Fibroblast of the conjunctiva (primary cell): Measurements from ENCODE around the gene FAM193B.
"Not testable (repeated sequence)": the region's sequence is repeated elsewhere in the genome, so short reads cannot be mapped to it uniquely, and the experiment has no call there.

ENCODE experiments used
- DNase-seq: peaks from one replicate; pipeline ENCODE4 v3.0.0-alpha.2; 2010; ENCODE audit warnings: low read depth

The FAM193B gene

DNA sequence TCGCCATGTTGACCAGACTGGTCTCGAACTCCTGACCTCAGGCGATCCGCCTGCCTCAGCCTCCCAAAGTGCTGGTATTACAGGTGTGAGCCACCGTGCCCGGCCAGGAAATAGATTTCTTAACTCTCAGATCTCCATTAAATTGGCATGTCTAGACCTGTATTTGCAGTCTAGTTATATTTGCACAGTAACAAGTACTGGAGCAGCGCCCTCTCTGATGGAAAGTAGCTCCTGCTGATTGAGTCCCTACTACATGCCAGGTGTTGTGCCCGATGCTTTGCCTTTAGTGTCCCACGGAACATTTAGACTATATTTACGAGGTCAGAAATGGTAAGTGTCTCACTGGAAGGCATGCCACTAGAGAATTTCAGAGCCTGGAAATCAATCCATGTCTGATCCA lies 21.8 kb upstream of the FAM193B start:
- no peak for DNase-seq

GRCh38 chr5:177575488-177575887 lies 21.1 kb upstream of the FAM193B start:
- DNase-seq, result no peak

GRCh38 chr5:177569894-177570293 lies 15.5 kb upstream of the FAM193B start:
- DNase-seq, result no peak

GRCh38 chr5:177568326-177568725 lies 14.0 kb upstream of the FAM193B start:
- no peak for DNase-seq

DNA sequence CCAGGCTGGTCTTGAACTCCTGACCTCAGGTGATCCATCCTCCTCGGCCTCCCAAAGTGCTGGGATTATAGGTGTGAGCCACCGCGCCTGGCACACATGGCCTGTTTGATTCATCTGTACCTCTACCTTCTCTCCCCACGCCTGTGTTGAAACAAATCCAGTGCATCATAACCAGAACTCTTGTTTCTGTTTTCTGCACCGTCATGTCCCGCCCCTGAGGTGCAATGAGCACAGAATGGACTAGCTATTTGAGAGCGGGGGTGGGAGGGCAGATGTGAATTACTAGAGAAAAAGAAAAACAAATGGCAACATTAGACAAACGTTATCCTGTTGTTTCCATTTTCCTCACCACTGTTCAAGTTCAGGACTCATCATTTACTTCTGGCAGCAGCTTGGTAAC lies 10.7 kb upstream of the FAM193B start:
- DNase-seq, result no peak

- DNase-seq, result not testable (repeated sequence)
Observed at GRCh38 chr5:177559446-177559941, 5.1 kb upstream of the FAM193B start.

- no peak for DNase-seq
Observed at GRCh38 chr5:177557796-177558195, 3.4 kb upstream of the FAM193B start.

GRCh38 chr5:177557041-177557647 lies 2.8 kb upstream of the FAM193B start:
- no peak for DNase-seq

- DNase-seq, result no peak
Observed at GRCh38 chr5:177555665-177556064, 1.3 kb upstream of the FAM193B start.

DNA sequence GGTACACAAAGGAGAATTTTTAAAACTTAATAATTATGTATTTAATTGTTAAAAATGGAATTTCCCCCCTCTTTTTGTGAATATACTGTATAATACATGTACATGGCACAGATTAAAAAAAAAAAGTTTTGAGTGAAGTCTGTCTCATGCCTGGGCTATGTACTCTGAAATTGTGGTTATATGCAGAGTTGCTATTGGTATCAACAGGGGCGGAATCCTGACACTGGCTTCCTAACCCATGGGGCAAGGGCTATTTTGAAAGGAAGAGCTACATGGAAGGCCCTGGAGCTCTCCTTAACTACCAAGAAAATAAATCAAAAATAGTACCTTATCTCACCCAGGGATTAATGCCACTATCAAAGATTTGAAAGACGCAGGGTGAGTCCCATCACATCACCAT lies 865 bp upstream of the FAM193B start:
- no peak for DNase-seq

DNA sequence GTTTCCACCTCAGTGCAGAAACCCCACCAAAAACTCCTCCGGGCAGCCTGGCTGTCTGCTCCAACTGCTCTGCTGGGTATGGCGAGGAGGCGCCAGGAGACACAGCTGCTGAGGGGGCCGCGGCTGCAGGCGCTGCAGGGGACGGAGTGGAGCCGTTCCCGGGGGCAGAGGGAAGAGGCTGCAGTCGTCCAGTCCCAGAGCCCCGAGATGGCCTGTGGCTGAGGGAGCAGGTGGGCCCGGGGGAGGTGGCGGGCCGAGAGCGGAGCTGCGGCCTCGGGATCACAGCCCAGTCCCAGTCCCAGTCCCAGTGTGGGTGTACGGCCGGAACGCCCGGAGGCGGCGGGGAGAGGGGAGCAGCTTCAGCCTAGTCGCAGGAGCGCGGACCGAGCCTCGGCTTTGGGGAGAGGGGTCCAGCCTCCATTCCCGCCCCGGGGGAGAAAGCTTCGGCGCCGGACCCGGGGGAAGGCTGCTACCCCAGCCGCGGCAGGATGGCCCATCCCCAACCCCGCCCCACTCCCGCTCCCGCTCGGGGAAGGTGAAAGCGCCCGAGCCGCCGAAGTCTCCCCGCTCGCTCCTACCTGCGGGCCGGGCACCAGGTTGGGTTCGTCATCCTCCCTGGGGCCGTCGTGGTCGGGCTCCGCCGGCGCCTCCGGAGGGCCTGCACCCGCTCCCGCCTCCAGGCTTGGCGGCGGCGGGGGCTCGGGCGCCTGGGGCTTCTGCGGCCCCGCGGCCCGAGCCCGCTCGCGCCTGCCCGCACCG lies 513 bp downstream of the FAM193B start:
- DNase-seq, result no peak

- DNase-seq, result no peak
Observed at GRCh38 chr5:177552839-177553455, 1.4 kb downstream of the FAM193B start.

- no peak for DNase-seq
Observed at GRCh38 chr5:177550122-177550521, 4.2 kb downstream of the FAM193B start.

GRCh38 chr5:177548495-177548894 lies 5.9 kb downstream of the FAM193B start:
- no peak for DNase-seq

DNA sequence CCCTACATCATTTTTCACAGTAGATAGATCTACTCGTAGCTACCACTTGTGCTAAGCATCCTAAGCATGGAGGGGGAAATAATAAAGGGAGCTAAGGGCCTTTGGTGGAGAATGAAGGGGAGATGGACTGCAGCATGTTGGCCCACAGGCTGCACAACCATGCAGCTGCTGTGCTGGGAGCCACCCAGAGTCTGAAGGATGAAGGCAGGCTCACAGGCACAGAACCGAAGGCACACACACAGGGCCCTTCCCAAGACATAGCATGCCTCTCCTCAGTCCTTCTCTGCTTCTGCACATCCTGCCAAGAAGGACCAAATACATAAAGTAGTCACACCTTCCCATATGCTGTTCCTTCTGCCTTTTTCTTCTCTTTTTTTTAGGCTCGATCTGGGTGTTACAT lies 6.6 kb downstream of the FAM193B start:
- DNase-seq, result no peak

GRCh38 chr5:177546258-177546741 lies 8.1 kb downstream of the FAM193B start:
- DNase-seq, result peak; percentile 95

GRCh38 chr5:177545487-177546257 lies 8.7 kb downstream of the FAM193B start:
- peak; percentile 92 for DNase-seq

DNA sequence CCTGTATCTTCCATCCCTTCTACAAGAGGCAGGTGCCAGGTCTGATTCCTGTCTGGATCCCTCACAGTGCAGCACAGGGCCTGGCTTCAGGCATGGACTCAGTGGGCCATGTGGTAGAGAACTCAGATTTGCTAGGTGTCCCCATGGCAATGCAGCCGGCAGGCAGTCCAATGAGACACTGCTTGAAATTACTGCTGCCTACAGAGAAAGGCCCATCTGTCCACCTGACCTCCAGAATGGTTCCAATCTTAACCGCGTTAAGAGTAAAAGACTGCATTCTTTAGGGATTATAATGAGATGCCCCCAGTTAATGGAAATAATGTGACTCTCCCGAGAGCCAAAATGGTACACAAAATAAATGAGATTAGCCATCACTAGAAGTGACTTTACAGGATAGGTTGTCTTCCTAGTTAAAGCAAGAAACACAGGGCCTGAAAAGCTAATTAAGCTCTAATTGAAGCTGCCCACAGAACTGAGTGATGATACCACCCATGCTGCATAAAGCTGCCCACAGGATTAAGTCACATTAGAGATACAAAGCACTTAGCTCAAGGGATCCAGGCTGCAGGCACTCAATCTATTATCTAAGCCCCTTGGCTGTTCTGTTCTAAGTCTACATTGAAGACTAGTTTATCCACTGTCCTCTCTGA lies 11.4 kb downstream of the FAM193B start:
- DNase-seq, result no peak

DNA sequence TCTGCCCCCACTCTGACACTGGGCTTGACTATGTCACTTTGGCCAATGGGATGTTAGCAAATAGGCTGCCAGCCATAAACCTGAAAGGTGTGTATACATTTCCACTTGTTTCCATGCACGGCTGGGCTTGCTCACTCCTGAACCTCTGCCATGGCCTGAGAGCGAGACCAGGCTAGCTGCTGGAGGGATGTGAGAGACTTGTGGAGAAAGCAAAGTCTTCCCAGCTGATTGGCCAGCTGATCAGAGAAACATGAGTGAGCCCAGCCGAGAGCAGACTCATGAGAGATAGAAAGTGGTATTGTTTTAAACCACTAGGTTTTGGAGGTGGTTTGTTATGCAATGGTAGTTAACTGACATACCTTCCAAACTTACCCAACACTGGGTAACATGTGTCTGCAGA lies 13.9 kb downstream of the FAM193B start:
- no peak for DNase-seq

DNA sequence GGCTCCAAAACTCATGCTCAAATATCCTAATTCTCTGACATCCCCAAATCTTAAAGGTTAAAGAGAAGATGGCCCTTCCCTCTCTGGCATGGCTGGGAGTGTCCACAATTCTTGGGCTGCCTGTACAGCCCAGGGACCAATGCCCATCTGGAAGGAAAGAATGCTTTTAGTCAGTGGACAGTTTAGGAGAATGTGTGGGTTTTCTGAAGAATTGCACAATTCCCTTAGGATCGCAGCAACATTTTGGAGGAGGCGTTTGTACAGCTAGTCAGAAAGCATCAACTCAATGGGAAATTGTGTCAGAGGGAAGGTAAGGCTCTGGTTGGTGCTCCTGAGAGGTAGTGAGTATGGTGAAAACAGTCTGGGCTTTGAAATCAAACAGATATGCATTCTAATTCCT lies 15.0 kb downstream of the FAM193B start:
- peak; percentile 73 for DNase-seq

GRCh38 chr5:177538876-177539275 lies 15.5 kb downstream of the FAM193B start:
- no peak for DNase-seq
